ENCODE data around the gene FOXN3. TPM values are rescaled to one million over a fixed set of nuclear protein-coding genes. Genes with fewer than 3 reads are reported as not detected.

FOXN3 gene
- total RNA-seq, 1 donor from 2014 or later = 15.0 TPM

- DNase-seq (ENCODE audit: low read depth in 2 of 2) = no peak
Measured at GRCh38 chr14:89339579-89339978, 77.5 kb downstream of the FOXN3 start.

DNA sequence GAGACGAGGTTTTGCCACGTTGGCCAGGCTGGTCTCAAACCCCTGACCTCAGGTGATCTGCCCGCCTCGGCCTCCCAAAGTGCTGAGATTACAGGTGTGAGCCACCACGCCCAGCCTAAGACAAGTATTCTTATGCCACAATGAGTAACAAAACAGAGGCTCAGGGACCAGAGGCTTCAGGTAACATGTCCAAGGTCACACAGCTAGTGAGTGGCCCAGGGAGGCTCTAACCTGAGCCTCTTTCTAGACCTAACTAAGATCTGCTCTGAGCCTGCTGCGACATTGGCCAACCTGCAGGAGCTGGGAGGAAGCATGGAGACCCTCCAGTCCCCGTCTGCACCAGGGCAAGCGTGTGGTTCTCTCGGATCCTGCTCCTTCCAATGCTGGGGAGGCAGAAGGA, 77.9 kb downstream of the FOXN3 start:
- DNase-seq (ENCODE audit: low read depth in 2 of 2) = no peak

DNA sequence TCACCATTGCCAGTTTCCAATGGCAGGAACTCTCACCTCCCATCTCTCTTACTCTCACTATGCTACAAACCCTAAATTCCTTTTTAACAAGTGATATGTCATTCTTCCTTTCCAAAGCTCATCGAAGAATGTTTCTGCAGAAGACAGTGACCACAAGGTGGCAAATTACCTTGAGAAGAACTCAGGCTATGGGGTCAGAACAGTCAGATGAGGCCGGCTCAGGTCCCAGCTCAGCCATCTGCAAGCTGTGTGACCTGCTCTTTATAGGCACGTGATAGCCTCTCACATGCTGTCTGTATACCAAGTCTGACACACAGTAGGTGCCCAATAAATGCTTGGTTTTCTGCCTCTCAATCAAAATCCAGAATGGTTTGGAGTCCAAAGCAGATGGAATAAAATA, 80.7 kb downstream of the FOXN3 start:
- no peak for DNase-seq (ENCODE audit: low read depth in 2 of 2)

DNA sequence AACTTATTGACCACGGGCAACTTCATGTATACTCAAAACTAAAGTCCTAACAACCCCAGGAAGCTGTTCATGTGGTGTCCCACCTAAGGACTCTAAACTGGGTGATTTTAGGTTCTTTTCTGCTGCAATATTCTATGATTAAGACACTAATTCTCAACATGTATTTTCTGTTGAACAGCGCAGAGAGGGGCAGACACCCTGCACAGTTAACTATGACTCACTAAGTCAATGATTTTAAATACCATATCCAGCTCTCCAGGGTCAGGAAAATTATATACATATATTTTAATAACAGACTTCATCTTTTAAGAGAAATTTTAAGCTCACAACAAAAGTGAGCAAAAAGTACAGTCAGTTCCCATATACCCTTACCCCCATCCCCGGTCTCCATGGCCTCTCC, 85.0 kb downstream of the FOXN3 start:
- no peak for DNase-seq (ENCODE audit: low read depth in 2 of 2)

DNA sequence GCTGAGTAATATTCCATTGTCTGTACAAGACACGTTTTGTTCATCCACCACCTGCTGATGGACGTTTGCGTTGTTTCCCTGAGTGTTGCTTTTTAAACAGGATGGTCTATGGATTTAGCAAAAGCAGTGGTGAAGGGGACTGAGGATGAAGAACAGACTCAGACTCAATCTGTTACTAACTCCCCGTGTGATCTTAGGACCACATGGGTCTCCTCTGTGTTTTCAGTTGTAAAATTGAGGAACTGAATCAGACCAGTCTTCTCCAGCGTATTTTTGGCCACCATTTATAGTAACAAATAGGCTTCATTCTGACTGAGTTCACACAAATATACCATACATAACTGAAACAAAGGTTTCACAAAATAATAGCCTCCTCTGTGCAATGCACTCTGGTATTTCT, 85.6 kb downstream of the FOXN3 start:
- no peak for DNase-seq (ENCODE audit: low read depth in 2 of 2)

GRCh38 chr14:89330236-89331002, 86.6 kb downstream of the FOXN3 start:
- no peak for DNase-seq (ENCODE audit: low read depth in 2 of 2)

- no peak for DNase-seq (ENCODE audit: low read depth in 2 of 2)
Measured at GRCh38 chr14:89327771-89328212, 89.2 kb downstream of the FOXN3 start.

GRCh38 chr14:89325959-89326358, 91.1 kb downstream of the FOXN3 start:
- DNase-seq (ENCODE audit: low read depth in 2 of 2) = no peak

GRCh38 chr14:89325299-89325883, 91.6 kb downstream of the FOXN3 start:
- no peak for DNase-seq (ENCODE audit: low read depth in 2 of 2)

DNA sequence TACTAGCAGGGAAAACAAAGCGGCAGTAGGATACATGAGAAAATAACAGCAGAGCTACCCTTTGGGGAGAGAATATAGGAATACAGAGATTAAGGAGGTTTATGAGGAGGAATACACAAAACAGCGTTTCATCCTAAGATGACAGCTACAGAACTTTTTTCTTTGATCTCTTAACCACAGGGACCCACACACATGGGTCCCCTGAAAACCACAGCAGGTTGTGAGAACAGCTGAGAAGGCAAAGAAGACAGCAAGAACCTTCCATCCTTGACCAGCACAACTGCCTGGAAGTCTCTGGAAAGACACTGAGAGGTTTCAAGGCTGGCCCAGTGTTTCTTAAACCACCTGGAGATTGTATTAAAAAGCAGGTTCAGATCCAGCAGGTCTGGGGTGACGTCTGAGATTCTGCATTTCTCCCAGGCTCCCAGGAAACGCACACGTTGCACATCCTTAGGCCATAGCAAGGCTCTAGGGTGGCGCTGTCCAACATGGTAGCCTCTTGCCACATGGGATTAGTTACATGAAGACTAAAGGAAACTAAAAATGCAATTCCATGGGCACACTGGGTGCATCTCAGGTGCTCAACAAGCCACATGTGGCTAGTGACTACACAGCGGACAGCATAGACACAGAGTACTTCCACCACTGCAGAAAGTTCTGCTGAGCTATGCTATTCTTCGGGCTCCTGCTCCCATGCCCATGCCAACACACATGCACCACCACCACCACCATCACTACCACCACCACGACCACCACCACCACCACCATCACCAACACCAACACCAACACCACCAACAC, 92.3 kb downstream of the FOXN3 start:
- no peak for DNase-seq (ENCODE audit: low read depth in 2 of 2)

DNA sequence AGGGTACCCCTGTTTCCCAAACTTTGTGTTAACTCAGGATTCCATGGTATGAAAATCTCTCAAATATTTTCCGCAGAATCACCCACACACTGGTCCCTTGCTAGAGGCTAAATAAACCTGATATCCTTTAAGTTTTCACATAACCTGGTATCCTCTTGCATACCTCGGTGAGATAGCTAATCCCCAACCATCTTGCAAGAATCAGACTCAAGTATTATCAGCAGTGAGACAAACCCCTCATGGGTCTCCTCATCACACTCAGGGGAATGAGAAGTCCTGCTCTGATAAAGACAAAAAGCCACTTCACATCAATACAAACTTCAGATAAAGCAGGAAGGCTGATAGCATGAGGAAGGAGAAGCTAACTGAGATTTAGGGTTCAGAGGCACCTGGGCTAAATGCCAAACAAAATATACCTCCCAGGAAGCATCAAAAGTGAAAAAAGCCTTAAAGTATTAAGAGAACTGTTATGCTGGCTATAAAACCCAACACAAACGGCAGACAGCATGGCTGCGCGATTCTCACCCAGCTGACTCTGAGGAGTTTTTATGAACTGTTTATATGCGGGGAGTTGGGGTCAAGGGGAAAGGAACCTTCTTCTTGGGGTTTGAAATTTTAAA, 96.5 kb downstream of the FOXN3 start:
- DNase-seq (ENCODE audit: low read depth in 2 of 2) = no peak

GRCh38 chr14:89319687-89320086, 97.3 kb downstream of the FOXN3 start:
- DNase-seq (ENCODE audit: low read depth in 2 of 2) = no peak

DNA sequence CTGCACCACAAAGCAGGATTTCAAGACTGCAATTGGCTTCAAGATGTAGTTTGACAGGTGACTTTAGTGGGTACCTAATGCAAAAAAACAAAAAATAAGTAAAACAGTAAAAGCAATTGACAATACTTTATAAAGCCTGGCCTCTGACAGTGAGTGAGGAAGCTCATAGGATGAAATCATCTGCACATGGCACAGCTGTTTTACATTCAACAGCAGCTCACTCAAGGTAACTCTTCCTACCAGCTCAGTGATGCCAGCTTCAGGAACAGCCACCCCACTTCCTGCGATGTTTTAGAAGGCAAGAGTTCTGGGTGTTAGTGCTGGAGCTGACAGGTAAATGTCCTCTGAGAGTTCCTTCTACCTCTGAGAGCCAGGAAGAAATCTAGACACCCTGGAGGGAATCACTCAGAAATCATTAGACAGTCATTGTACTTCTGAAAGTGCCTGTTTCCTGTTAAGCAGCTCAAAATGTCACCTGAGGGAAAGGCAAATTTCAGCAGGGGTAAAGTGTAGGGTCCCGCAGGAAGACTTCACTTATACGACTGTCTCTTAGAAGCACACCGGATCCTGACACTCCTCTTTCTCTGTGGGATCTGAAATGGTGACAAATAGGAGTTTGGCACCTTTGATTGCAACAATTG, 99.9 kb downstream of the FOXN3 start:
- no peak for DNase-seq (ENCODE audit: low read depth in 2 of 2)

- no peak for DNase-seq (ENCODE audit: low read depth in 2 of 2)
Measured at GRCh38 chr14:89315493-89316470, 101.3 kb downstream of the FOXN3 start.

DNA sequence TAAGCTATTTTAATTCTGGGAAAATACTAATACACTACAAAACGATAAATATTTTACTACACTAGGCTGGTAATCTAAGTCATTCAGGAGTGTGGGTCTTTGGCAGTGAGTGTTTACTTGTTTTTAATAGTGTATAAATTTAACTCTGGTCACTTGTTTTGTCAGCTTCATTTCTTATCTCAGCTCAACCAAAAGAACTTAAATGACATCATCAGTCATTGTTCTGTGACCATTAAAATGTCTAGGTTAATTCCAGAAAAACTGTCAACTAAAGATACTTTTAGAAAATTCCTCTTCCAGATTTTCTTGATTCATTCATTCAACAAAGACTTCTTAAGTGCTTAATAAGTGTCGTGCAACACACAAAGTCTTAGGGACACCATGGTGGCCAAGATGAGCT, 102.8 kb downstream of the FOXN3 start:
- no peak for DNase-seq (ENCODE audit: low read depth in 2 of 2)

- DNase-seq (ENCODE audit: low read depth in 2 of 2) = no peak
Measured at GRCh38 chr14:89312932-89313331, 104.1 kb downstream of the FOXN3 start.

GRCh38 chr14:89310211-89310610, 106.8 kb downstream of the FOXN3 start:
- no peak for DNase-seq (ENCODE audit: low read depth in 2 of 2)

- DNase-seq (ENCODE audit: low read depth in 2 of 2) = no peak
Measured at GRCh38 chr14:89309670-89310177, 107.3 kb downstream of the FOXN3 start.

DNA sequence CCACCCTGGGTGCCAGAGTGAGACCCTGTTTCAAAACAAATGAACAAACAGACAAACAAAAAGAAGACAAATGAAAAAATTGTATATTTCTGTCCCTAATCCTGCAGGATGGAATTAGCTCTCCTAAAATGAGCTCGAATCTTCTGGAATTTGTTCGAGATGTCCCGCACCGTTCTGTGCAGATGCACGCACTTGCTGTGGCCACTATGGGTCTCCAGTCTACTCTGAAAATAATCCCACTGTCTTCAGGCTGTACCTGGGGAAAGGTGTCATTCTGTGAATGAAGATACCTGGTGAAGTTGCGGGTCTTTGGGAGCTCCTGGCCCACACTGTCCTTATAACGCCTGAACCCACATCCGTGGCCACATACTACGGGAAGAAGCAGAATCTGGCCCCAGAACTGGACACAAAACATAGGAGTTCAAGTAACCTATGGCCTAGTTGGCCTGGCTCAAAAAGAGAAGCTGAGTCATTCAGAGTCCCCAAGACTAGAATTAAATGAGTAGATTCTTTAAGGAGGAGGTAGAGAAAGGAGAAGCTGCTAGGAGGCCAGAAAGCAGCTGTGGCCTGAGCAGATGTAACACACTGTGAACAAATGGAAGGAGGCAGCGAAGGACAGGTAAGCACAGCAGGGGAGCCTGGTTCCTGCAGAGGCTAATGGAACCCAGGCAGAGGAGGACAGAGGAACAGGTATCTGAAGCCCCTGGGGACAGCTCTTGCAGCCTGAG, 108.6 kb downstream of the FOXN3 start:
- no peak for DNase-seq (ENCODE audit: low read depth in 2 of 2)
